HG02885 (cell line): ENCODE data around the gene BBS12.

ENCODE experiments used
- ATAC-seq: cut with Tn5 transposase; IDR thresholded peaks from one replicate; pipeline ENCODE4 v1.9.1; 2021; ENCODE audit warnings: mild to moderate bottlenecking; ENCODE audit not compliant: unreplicated experiment, poor library complexity

Gene BBS12

GRCh38 chr4:122788935-122789334 is 56.4 kb downstream of the BBS12 start:
- no peak for ATAC-seq

GRCh38 chr4:122793811-122794210 is 61.3 kb downstream of the BBS12 start:
- ATAC-seq: no peak
